Chondrocyte (in vitro differentiated cells): Measurements from ENCODE around the gene TFF3. TPM values are rescaled to one million over a fixed set of nuclear protein-coding genes. Genes with fewer than 3 reads are reported as not detected.

ENCODE experiments used
- DNase-seq: peaks from one replicate; pipeline ENCODE4 v3.0.0; 2021; ENCODE audit warnings: mixed read lengths, low spot score
- H3K27ac Mint-ChIP-seq: one replicate; pipeline ENCODE4 v1.8.0; 2021; ENCODE audit warnings: mild to moderate bottlenecking, moderate library complexity, mixed read lengths; ENCODE audit not compliant: unreplicated experiment
- H3K27me3 Mint-ChIP-seq: 2 replicates; pipeline ENCODE4 v1.8.0; 2021; ENCODE audit warnings: low read depth, mixed read lengths
- H3K36me3 Mint-ChIP-seq: 2 replicates; pipeline ENCODE4 v1.8.0; 2021; ENCODE audit warnings: low read depth, mixed read lengths
- H3K4me1 Mint-ChIP-seq: 2 replicates; pipeline ENCODE4 v1.8.0; 2021; ENCODE audit warnings: low read depth, mild to moderate bottlenecking, mixed read lengths
- H3K4me3 Mint-ChIP-seq: one replicate; pipeline ENCODE4 v1.8.0; 2021; ENCODE audit warnings: mild to moderate bottlenecking, moderate library complexity, mixed read lengths; ENCODE audit not compliant: unreplicated experiment
- H3K9me3 Mint-ChIP-seq: 2 replicates; pipeline ENCODE4 v1.8.0; 2021; ENCODE audit warnings: low read depth, mixed read lengths
- total RNA-seq: library from RNA; stranded (reverse); gene quantifications from 3 replicates; pipeline ENCODE4 v1.2.1, GENCODE V29; 2021
- TF ChIP-seq, protein P1 (sequence below): fragments of 200-600 bp; sonication (generic); IDR thresholded peaks from 2 replicates; pipeline ENCODE4 v1.5.0; 2021; ENCODE audit warnings: antibody characterized with exemption, mild to moderate bottlenecking, moderate library complexity

The TFF3 gene
- total RNA-seq, 1 donor from 2014 or later = 1.3 TPM

- Mint-ChIP-seq H3K9me3 (no peaks in the 10 kb centered on the region), H3K4me1 (no peaks in the 10 kb centered on the region), H3K27ac (no peak overlapping the region), H3K27me3 (peaks cover 24% of the 10 kb centered on the region), H3K4me3 (no peak overlapping the region), H3K36me3 (no peaks in the 10 kb centered on the region)
- no peak for DNase-seq
- TF ChIP-seq, protein P1, sequence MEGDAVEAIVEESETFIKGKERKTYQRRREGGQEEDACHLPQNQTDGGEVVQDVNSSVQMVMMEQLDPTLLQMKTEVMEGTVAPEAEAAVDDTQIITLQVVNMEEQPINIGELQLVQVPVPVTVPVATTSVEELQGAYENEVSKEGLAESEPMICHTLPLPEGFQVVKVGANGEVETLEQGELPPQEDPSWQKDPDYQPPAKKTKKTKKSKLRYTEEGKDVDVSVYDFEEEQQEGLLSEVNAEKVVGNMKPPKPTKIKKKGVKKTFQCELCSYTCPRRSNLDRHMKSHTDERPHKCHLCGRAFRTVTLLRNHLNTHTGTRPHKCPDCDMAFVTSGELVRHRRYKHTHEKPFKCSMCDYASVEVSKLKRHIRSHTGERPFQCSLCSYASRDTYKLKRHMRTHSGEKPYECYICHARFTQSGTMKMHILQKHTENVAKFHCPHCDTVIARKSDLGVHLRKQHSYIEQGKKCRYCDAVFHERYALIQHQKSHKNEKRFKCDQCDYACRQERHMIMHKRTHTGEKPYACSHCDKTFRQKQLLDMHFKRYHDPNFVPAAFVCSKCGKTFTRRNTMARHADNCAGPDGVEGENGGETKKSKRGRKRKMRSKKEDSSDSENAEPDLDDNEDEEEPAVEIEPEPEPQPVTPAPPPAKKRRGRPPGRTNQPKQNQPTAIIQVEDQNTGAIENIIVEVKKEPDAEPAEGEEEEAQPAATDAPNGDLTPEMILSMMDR = peak; percentile 68
Observed at GRCh38 chr21:42337830-42338728, 22.9 kb upstream of the TFF3 start.

DNA sequence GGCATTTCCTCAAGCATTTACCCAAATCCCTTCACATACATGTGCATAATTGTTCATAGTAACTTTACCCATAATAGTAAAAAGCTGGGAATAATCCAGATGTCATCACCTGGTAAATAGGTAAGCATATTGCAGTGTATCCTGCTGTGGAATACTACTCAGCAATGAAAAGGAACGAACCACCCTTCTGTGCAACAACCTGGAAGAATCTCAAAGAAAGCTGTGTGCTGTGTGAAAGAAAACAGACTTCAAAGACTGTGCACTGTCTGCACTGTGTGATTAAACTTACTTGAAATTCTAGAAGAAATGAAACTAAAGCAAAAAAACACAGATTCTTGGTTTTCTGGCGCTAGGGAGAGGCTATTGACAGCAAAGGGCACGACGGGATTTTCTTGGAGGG lies 22.1 kb upstream of the TFF3 start:
- H3K4me1 Mint-ChIP-seq = no peaks in the 10 kb centered on the region
- TF ChIP-seq, protein P1 = no peak
- H3K9me3 Mint-ChIP-seq = no peaks in the 10 kb centered on the region
- peaks cover 3% of the 10 kb centered on the region for H3K36me3 Mint-ChIP-seq
- H3K27me3 Mint-ChIP-seq = peaks cover 29% of the 10 kb centered on the region
- H3K4me3 Mint-ChIP-seq = no peak overlapping the region
- no peak overlapping the region for H3K27ac Mint-ChIP-seq
- no peak for DNase-seq

GRCh38 chr21:42336054-42336453 lies 20.8 kb upstream of the TFF3 start:
- H3K4me1 Mint-ChIP-seq = no peaks in the 10 kb centered on the region
- peaks cover 12% of the 10 kb centered on the region for H3K9me3 Mint-ChIP-seq
- H3K4me3 Mint-ChIP-seq = no peak overlapping the region
- H3K36me3 Mint-ChIP-seq = peaks cover 3% of the 10 kb centered on the region
- H3K27me3 Mint-ChIP-seq = peaks cover 29% of the 10 kb centered on the region
- TF ChIP-seq, protein P1 = no peak
- no peak for DNase-seq
- no peak overlapping the region for H3K27ac Mint-ChIP-seq

DNA sequence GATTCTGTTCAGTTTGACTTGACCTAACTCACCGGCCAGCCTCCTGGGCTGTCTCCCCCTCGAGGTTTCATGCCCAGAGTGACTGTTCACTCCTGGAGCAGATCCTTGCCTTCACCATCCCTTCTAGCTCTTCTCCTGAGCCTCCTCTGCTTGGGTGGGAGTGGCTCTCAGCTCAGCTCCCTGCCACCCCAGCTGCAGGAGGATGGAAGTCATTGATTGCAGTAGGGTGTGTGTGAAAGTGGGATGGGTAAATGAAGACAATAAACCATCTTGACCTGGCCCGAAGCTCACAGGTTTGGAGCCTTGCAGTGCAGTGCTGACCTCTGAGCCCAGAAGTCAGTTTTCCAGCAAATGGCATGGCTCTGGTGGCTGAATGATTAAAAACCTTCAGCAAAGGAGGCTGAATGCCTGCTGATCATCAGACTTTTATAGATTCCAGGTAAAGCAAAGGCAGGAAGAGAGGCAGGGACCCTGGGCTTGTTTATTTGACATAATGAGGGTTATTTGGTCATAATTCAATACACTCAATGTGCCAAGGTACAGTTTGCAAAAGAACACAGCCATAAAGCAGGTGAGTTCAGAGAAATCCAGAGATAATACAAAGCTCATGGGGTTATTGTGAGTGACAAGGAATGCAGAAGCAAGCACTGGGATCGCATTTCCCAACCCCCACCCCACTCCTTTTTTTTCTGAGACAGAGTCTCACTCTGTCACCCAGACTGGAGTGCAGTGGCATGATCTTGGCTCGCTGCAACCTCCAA lies 17.5 kb upstream of the TFF3 start:
- Mint-ChIP-seq H3K4me1 (no peaks in the 10 kb centered on the region), H3K27me3 (peaks cover 38% of the 10 kb centered on the region), H3K27ac (no peak overlapping the region), H3K4me3 (no peak overlapping the region), H3K36me3 (peaks cover 6% of the 10 kb centered on the region), H3K9me3 (peaks cover 23% of the 10 kb centered on the region)
- TF ChIP-seq, protein P1 = no peak
- no peak for DNase-seq

DNA sequence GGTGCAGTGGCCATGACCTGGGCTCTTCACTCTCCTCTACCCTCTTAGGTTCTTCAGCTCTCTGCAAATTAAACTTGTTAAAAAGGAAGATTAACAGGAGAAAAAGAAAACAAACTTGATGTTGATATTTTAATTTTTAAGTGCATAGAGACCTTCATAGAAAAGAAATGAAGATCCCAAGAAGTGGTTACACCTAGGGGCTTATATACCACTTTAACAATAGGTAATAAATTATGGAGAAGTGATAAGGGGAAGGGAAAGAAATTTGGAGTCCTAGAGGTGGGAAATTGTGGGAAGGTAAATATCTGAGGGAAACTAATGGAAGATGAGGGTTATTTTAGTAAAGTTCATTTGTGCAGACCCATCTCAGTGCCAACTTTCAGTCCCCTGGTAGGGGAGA lies 16.5 kb upstream of the TFF3 start:
- TF ChIP-seq, protein P1 = no peak
- Mint-ChIP-seq H3K4me3 (no peak overlapping the region), H3K9me3 (peaks cover 23% of the 10 kb centered on the region), H3K27ac (no peak overlapping the region), H3K4me1 (no peaks in the 10 kb centered on the region), H3K36me3 (peaks cover 6% of the 10 kb centered on the region), H3K27me3 (peaks cover 32% of the 10 kb centered on the region)
- no peak for DNase-seq
